NOMO-1 (cell line): ENCODE results near the gene EPHA5.

Experiments used
- DNase-seq, 2 experiments: peaks; one replicate each; lab custom pipeline; 2025; ENCODE audit not compliant: unreplicated experiment in 2 of 2; lab: John Stamatoyannopoulos, UW

Gene EPHA5

GRCh38 chr4:65670331-65671031, at the start of gene EPHA5:
EPHA5 (minus strand) TSS chr4:65670489; CDS start chr4:65669742, 747 bp downstream.
- no peak for DNase-seq

- no peak for DNase-seq
Observed at GRCh38 chr4:65719635-65720034, 49.3 kb upstream of the EPHA5 start.

GRCh38 chr4:65698631-65699030, 28.3 kb upstream of the EPHA5 start:
- DNase-seq, result no peak

- DNase-seq, result no peak
Observed at GRCh38 chr4:65696436-65696835, 26.1 kb upstream of the EPHA5 start.

GRCh38 chr4:65671372-65671771, 1.1 kb upstream of the EPHA5 start:
- DNase-seq, result no peak

- DNase-seq, result no peak
Observed at GRCh38 chr4:65670020-65670330, 314 bp downstream of the EPHA5 start.

GRCh38 chr4:65669111-65670019, 924 bp downstream of the EPHA5 start:
- DNase-seq, result no peak

GRCh38 chr4:65668201-65669089, 1.8 kb downstream of the EPHA5 start:
- no peak for DNase-seq

GRCh38 chr4:65667506-65668041, 2.7 kb downstream of the EPHA5 start:
- no peak for DNase-seq

- DNase-seq, result no peak
Observed at GRCh38 chr4:65665771-65666523, 4.3 kb downstream of the EPHA5 start.

GRCh38 chr4:65661471-65661870, 8.8 kb downstream of the EPHA5 start:
- DNase-seq, result no peak

GRCh38 chr4:65658117-65658516, 12.2 kb downstream of the EPHA5 start:
- DNase-seq, result no peak

GRCh38 chr4:65656008-65656407, 14.3 kb downstream of the EPHA5 start:
- no peak for DNase-seq

GRCh38 chr4:65654976-65655375, 15.3 kb downstream of the EPHA5 start:
- no peak for DNase-seq

- DNase-seq, result no peak
Observed at GRCh38 chr4:65653740-65654361, 16.4 kb downstream of the EPHA5 start.

GRCh38 chr4:65651751-65652150, 18.5 kb downstream of the EPHA5 start:
- DNase-seq, result no peak

- no peak for DNase-seq
Observed at GRCh38 chr4:65651031-65651430, 19.3 kb downstream of the EPHA5 start.

GRCh38 chr4:65646136-65646535, 24.2 kb downstream of the EPHA5 start:
- DNase-seq, result no peak

GRCh38 chr4:65645185-65645584, 25.1 kb downstream of the EPHA5 start:
- DNase-seq, result no peak
